ENCODE measurements around the gene FILIP1.

- TF ChIP-seq POLR2A (IDR thresholded peaks at IDR 0.05) = no peak
- TF ChIP-seq, protein P1, sequence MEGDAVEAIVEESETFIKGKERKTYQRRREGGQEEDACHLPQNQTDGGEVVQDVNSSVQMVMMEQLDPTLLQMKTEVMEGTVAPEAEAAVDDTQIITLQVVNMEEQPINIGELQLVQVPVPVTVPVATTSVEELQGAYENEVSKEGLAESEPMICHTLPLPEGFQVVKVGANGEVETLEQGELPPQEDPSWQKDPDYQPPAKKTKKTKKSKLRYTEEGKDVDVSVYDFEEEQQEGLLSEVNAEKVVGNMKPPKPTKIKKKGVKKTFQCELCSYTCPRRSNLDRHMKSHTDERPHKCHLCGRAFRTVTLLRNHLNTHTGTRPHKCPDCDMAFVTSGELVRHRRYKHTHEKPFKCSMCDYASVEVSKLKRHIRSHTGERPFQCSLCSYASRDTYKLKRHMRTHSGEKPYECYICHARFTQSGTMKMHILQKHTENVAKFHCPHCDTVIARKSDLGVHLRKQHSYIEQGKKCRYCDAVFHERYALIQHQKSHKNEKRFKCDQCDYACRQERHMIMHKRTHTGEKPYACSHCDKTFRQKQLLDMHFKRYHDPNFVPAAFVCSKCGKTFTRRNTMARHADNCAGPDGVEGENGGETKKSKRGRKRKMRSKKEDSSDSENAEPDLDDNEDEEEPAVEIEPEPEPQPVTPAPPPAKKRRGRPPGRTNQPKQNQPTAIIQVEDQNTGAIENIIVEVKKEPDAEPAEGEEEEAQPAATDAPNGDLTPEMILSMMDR (IDR thresholded peaks at IDR 0.05) = peak; percentile 50 to 85 (median 76)
These were observed 33.0 kb upstream of the FILIP1 start for GRCh38 chr6:75526502-75527127.
